Omental fat pad (tissue), 4 donors: ENCODE results near the gene EPB41L1. TPM values are rescaled to one million over a fixed set of nuclear protein-coding genes. Genes with fewer than 3 reads are reported as not detected.

Experiments used
- ATAC-seq: fragments of 150-250 bp; one replicate; pipeline ENCODE4 v1.9.1; 2016; ENCODE audit warnings: mild to moderate bottlenecking, moderate library complexity; ENCODE audit not compliant: low FRiP score
- DNase-seq: peaks from one replicate; pipeline ENCODE4 v3.0.0-alpha.2; 2019; ENCODE audit warnings: low spot score
- total RNA-seq, 4 donors: library from RNA; depleted of rRNA; stranded (reverse); fragments of >200 nt; gene quantifications; one replicate each; pipeline ENCODE4 v1.1.0, GENCODE V29; 2016
- TF ChIP-seq, protein P1 (sequence below), 3 donors: fragments of 450-650 bp; IDR thresholded peaks; one replicate each; pipeline ENCODE4 v1.5.1; 2016 to 2017; ENCODE audit warnings: antibody characterized with exemption in 3 of 3, mild to moderate bottlenecking in 3 of 3, moderate library complexity in 2 of 3

Gene EPB41L1
- total RNA-seq, 4 donors from 2014 or later = 27.4 to 55.5 (median 46.0) TPM

DNA sequence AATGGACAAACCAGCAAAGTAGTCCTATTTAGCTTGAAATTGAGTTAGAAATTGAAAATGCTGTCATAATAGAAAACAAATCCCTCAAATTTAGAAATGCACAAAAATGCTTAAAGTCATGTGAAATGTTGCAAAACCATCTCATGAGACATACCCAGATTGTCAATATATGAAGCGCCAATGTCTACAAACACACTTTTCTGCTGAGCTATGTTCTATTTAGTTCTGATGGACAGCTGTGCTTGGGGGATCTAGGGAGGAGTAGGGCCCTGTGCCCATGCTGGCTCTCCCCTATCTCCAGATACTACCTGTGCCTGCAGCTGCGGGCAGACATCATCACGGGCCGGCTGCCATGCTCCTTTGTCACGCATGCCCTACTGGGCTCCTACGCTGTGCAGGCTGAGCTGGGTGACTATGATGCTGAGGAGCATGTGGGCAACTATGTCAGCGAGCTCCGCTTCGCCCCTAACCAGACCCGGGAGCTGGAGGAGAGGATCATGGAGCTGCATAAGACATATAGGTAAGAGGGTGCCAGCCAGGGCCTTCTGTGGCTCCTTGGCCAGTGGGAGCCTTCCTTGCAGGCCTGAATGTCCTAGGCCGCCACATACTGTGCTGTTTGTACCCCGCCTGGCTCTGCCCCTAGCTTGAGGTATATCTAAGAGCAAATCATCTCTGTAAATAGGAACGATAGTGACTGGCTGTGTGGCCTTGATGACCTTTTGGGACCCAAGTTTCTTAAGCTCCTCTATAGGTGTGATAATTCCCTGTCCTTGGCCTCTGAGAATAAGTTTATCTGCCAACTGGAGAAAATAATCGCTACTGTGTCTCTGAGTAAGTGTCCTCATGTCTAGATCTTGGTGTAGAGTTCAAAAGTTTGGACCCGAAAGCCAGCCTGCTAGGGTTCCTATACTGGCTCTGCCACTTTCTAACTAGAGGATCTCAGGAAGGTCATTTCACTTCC lies 30.6 kb downstream of the EPB41L1 start:
- DNase-seq (no peak), ATAC-seq (no peak)
- TF ChIP-seq, protein P1, sequence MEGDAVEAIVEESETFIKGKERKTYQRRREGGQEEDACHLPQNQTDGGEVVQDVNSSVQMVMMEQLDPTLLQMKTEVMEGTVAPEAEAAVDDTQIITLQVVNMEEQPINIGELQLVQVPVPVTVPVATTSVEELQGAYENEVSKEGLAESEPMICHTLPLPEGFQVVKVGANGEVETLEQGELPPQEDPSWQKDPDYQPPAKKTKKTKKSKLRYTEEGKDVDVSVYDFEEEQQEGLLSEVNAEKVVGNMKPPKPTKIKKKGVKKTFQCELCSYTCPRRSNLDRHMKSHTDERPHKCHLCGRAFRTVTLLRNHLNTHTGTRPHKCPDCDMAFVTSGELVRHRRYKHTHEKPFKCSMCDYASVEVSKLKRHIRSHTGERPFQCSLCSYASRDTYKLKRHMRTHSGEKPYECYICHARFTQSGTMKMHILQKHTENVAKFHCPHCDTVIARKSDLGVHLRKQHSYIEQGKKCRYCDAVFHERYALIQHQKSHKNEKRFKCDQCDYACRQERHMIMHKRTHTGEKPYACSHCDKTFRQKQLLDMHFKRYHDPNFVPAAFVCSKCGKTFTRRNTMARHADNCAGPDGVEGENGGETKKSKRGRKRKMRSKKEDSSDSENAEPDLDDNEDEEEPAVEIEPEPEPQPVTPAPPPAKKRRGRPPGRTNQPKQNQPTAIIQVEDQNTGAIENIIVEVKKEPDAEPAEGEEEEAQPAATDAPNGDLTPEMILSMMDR (IDR thresholded peaks at IDR 0.05) = no peak

DNA sequence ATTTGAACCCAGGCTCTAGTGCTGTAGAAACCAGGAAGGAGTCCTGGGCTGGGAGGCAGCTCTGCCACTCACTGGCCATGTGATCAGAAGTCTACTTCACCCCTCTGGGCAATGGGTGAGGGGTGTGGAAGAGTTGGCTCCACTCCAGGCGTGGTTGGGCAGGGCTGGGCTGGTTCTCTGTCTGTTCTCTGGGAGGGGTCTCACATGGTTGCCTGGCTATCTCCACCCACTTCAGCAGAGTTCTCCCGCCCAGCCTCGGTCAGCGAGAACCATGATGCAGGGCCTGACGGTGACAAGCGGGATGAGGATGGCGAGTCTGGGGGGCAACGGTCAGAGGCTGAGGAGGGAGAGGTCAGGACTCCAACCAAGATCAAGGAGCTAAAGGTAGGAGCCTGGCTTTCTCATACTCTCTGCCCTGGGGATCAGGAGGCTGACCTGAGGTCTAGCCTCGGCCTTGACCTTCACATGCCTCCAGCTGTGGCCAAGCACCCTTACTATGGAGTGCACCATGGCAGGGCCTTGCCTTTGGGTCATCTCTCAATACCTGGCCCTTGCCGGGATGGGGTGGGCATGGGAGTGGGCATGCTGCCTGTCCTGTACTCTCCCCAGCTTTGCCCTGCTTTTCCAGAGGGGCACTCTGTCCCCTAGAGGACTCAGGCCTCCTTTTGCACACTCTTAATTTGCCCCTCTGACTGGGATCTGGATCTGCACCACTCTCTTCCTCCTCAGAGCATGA lies 39.6 kb downstream of the EPB41L1 start:
- DNase-seq (no peak), ATAC-seq (no peak)
- TF ChIP-seq, protein P1 (IDR thresholded peaks at IDR 0.05) = no peak

DNA sequence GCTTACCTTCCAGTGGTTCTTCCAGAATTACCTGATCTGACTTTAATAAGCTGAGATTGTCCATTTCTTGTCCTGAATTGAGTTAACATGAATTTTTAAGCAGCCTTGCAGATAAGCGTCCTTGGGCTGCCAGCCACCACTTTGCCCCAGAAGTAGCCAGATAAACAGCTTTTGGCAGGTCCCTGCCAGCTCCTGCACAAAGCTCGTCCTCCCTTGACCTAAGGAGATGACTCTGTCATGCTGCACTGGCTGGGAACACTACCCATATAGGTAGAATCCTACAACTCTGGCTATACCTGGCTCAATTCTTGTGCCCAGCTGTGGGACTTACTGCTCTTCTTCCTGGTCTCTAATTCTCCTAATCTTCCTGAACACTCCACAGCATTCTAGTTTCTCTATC lies 42.1 kb downstream of the EPB41L1 start:
- ATAC-seq (no peak), DNase-seq (no peak)
- TF ChIP-seq, protein P1 (IDR thresholded peaks at IDR 0.05) = no peak

DNA sequence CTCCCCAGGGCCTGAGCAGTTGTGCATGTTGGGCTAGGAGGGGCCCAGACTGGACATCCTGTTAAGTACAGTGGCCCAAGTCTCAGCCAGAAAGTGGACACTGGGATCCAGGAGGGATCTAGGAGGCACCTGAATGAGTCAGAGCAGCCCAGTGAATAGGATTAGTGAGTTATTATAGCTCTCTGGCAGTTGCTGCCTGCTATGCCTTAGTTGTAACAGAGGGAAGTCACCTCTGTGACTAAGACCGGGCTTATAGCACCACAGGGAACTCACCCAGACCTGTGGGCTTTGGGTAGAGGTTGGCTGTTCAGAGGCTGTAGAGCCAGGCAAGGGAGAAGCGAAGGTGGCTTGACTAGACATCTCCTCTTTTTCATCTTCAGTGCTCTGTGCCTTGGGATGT lies 42.7 kb downstream of the EPB41L1 start:
- TF ChIP-seq, protein P1 (IDR thresholded peaks at IDR 0.05) = no peak
- ATAC-seq (no peak), DNase-seq (no peak)

DNA sequence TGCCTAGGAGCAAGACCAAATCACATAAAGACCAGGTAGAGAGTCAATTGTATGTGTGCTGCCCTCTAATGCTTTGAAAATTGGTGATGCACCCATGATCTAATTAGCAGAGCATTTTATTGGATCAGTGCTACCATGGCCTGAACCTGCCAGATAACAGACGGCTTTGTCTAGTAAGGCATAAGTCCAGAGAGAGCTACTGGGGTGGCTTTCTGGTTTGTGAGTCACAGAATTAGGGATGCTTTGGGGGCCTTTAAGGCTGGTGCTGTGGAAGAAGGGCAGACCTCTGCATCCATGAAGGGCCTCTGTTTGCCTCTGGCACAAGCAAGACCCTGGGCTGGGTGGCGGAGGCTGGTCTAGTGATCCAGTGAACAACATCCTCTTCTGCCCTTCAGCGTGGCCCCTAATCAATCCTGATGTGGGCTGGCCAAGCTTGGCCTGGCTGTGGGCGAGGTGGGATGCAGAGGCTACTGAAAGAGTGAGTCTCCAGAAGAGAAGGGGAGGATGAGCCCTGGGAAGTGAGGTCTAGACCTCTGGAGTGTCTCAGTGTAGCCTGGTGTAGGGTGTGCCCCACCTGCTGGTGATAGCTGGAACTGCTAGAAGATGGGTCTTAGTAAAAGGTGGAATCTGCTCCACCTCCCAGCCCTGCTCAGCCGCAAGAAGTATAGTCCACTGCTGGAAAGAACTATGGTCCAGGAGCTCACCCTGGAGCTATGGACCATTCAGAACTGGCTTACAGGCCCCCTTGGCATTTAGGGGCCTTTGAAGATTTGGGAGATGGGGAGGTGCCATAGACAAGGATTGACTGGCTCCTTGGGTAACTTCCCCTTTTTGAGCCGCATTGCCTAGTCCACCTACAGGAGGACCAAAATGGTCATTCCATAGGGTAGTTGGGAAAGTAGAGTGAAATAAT lies 45.1 kb downstream of the EPB41L1 start:
- TF ChIP-seq, protein P1 (IDR thresholded peaks at IDR 0.05) = peak in 1 of 3 donors; percentile 73
- peak; percentile 95 for DNase-seq
- ATAC-seq = peak; percentile 52

DNA sequence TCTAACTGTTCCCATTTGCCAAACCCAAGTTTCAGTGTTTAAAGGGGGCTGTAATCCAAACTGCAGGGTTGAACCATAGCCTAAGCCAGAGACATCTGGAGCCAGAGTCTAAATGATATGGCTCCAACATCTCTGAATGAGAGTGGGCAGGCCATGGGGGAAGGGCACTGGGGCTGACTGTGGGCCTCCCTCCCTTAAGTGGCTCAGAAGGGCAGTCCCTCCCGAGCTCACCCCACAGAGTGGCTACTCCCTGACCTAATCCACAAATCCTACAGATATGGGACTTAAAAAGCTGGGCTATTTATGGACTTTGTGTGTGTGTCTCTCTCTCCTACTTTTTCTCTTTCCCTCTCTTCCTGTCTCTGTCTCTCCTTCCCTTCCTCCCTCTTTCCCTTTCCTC lies 45.9 kb downstream of the EPB41L1 start:
- DNase-seq (no peak), ATAC-seq (no peak)
- TF ChIP-seq, protein P1 (IDR thresholded peaks at IDR 0.05) = no peak
